Activated naive CD4-positive, alpha-beta T cell treated with anti-CD3 and anti-CD28 coated beads for 36 hours (primary cell): ENCODE results near the gene TAS2R5. TPM values are rescaled to one million over a fixed set of nuclear protein-coding genes. Genes with fewer than 3 reads are reported as not detected.
"Not testable (repeated sequence)": the region's sequence is repeated elsewhere in the genome, so short reads cannot be mapped to it uniquely, and the experiment has no call there.

ENCODE experiments used
- CTCF ChIA-PET: fragments of 350-600 bp; sonication (Branson Sonifier 250); formaldehyde crosslinking; loops from one replicate; lab custom pipeline; 2021; ENCODE audit warnings: antibody characterized with exemption; lab: Charles Lee
- DNase-seq: peaks from one replicate; pipeline ENCODE4 v3.0.0-alpha.2; 2020
- H3K27ac Mint-ChIP-seq: one replicate; pipeline ENCODE4 v1.8.0; 2021; ENCODE audit warnings: mild to moderate bottlenecking, mixed read lengths
- H3K27me3 Mint-ChIP-seq: one replicate; pipeline ENCODE4 v1.8.0; 2021; ENCODE audit warnings: low read depth, mixed read lengths
- H3K36me3 Mint-ChIP-seq: one replicate; pipeline ENCODE4 v1.8.0; 2021; ENCODE audit warnings: low read depth, mixed read lengths
- H3K4me1 Mint-ChIP-seq: one replicate; pipeline ENCODE4 v1.8.0; 2021; ENCODE audit warnings: low read depth, mixed read lengths
- H3K4me3 Mint-ChIP-seq: one replicate; pipeline ENCODE4 v1.8.0; 2021; ENCODE audit warnings: mild to moderate bottlenecking, moderate library complexity, mixed read lengths
- H3K9me3 Mint-ChIP-seq: one replicate; pipeline ENCODE4 v1.8.0; 2021; ENCODE audit warnings: mixed read lengths
- intact Hi-C: fragments of 100-400 bp; cut with micrococcal nuclease; formaldehyde crosslinking; loops from one replicate; pipeline ENCODE4 v1.15.1; 2023
- total RNA-seq, 2 experiments: library from RNA; stranded (reverse); gene quantifications; one replicate each; pipeline ENCODE4 v1.2.3, GENCODE V29; 2021

TAS2R5 gene
- total RNA-seq, 2 experiments from 2014 or later: 0.95 to 0.99 TPM

GRCh38 chr7:141792526-141792925 is 2.5 kb downstream of the TAS2R5 start:
- Mint-ChIP-seq H3K4me3 (no peak overlapping the region), H3K27ac (no peak overlapping the region), H3K27me3 (no peaks in the 10 kb centered on the region), H3K4me1 (no peaks in the 10 kb centered on the region), H3K36me3 (peaks cover 25% of the 10 kb centered on the region), H3K9me3 (peaks cover 2% of the 10 kb centered on the region)
- no peak for DNase-seq
- intact Hi-C loops: no loop called here
- CTCF ChIA-PET: no interaction called here

- H3K27ac Mint-ChIP-seq: no peak overlapping the region
Observed at GRCh38 chr7:141820067-141820466, 30.1 kb downstream of the TAS2R5 start.

GRCh38 chr7:141822432-141822831 is 32.4 kb downstream of the TAS2R5 start:
- Mint-ChIP-seq H3K9me3 (peaks cover 46% of the 10 kb centered on the region), H3K36me3 (peaks cover 52% of the 10 kb centered on the region)

More at GRCh38 chr7:141820067-141820466, 30.1 kb downstream of the TAS2R5 start:
- Mint-ChIP-seq H3K4me3 (no peak overlapping the region), H3K4me1 (no peaks in the 10 kb centered on the region), H3K27me3 (no peaks in the 10 kb centered on the region), H3K36me3 (peaks cover 48% of the 10 kb centered on the region), H3K9me3 (peaks cover 51% of the 10 kb centered on the region)
- no peak for DNase-seq
- CTCF ChIA-PET: no interaction called here
- intact Hi-C loops: no loop called here

GRCh38 chr7:141837683-141838082 is 47.7 kb downstream of the TAS2R5 start:
- no peak overlapping the region for H3K27ac Mint-ChIP-seq
- CTCF ChIA-PET: no interaction called here
- H3K9me3 Mint-ChIP-seq: no peaks in the 10 kb centered on the region
- H3K36me3 Mint-ChIP-seq: peaks cover 3% of the 10 kb centered on the region
- H3K27me3 Mint-ChIP-seq: no peaks in the 10 kb centered on the region
- DNase-seq: no peak
- H3K4me3 Mint-ChIP-seq: no peak overlapping the region
- intact Hi-C loops: no loop called here
- no peaks in the 10 kb centered on the region for H3K4me1 Mint-ChIP-seq

More at GRCh38 chr7:141822432-141822831, 32.4 kb downstream of the TAS2R5 start:
- H3K4me1 Mint-ChIP-seq, H3K27me3 Mint-ChIP-seq, H3K4me3 Mint-ChIP-seq, H3K27ac Mint-ChIP-seq, intact Hi-C loops, DNase-seq: not testable (repeated sequence)
- CTCF ChIA-PET: interaction anchor here (0.6 kb wide), 1 partner anchor 1381 kb away, joined by 4 read pairs; no protein-coding TSS in a partner anchor

- no peak overlapping the region for H3K4me3 Mint-ChIP-seq
- CTCF ChIA-PET: no interaction called here
- no peaks in the 10 kb centered on the region for H3K4me1 Mint-ChIP-seq
- intact Hi-C loops: no loop called here
- no peaks in the 10 kb centered on the region for H3K36me3 Mint-ChIP-seq
- no peaks in the 10 kb centered on the region for H3K27me3 Mint-ChIP-seq
- no peak for DNase-seq
- H3K9me3 Mint-ChIP-seq: no peaks in the 10 kb centered on the region
- H3K27ac Mint-ChIP-seq: no peak overlapping the region
Observed at GRCh38 chr7:141838581-141838980, 48.6 kb downstream of the TAS2R5 start.

GRCh38 chr7:141839256-141839655 is 49.2 kb downstream of the TAS2R5 start:
- H3K27ac Mint-ChIP-seq: no peak overlapping the region
- DNase-seq: no peak

GRCh38 chr7:141840708-141841107 is 50.7 kb downstream of the TAS2R5 start:
- intact Hi-C loops: no loop called here
- Mint-ChIP-seq H3K4me3 (no peak overlapping the region), H3K27me3 (no peaks in the 10 kb centered on the region), H3K9me3 (no peaks in the 10 kb centered on the region), H3K27ac (no peak overlapping the region), H3K36me3 (no peaks in the 10 kb centered on the region), H3K4me1 (no peaks in the 10 kb centered on the region)
- no peak for DNase-seq
- CTCF ChIA-PET: interaction anchor here (1.3 kb wide), 1 partner anchor 136 kb away, joined by 4 read pairs; no protein-coding TSS in a partner anchor

More at GRCh38 chr7:141839256-141839655, 49.2 kb downstream of the TAS2R5 start:
- intact Hi-C loops: no loop called here
- H3K4me1 Mint-ChIP-seq: no peaks in the 10 kb centered on the region
- CTCF ChIA-PET: no interaction called here
- H3K4me3 Mint-ChIP-seq: no peak overlapping the region
- no peaks in the 10 kb centered on the region for H3K27me3 Mint-ChIP-seq
- no peaks in the 10 kb centered on the region for H3K36me3 Mint-ChIP-seq
- no peaks in the 10 kb centered on the region for H3K9me3 Mint-ChIP-seq

Other genes with a start within 250 kb of the TAS2R5 start
- gene AGK, start 238.8 kb upstream of the TAS2R5 start, total RNA-seq: 10 to 100 TPM; 35.8 to 37.9 TPM
- 10 to 100 TPM; 29.8 to 30.7 TPM for gene DENND11, start 88.1 kb upstream of the TAS2R5 start, total RNA-seq
- gene WEE2, start 81.9 kb upstream of the TAS2R5 start, total RNA-seq: not detected
- gene SSBP1, start 51.9 kb upstream of the TAS2R5 start, total RNA-seq: 100 to 1,000 TPM; 202 to 230 TPM
- gene TAS2R3, start 26.1 kb upstream of the TAS2R5 start, total RNA-seq: under 1 TPM; 0.69 to 0.96 TPM
- gene TAS2R4, start 13.5 kb upstream of the TAS2R5 start, total RNA-seq: under 1 TPM; 0.38 to 0.40 TPM
- not detected for gene PRSS37, start 51.3 kb downstream of the TAS2R5 start, total RNA-seq
- not detected for gene OR9A4, start 126.2 kb downstream of the TAS2R5 start, total RNA-seq
- gene CLEC5A, start 156.8 kb downstream of the TAS2R5 start, total RNA-seq: not detected
- gene TAS2R38, start 183.6 kb downstream of the TAS2R5 start, total RNA-seq: not detected
- gene MGAM, start 205.7 kb downstream of the TAS2R5 start, total RNA-seq: not detected